Measurements from ENCODE around the gene LMF1.

DNA sequence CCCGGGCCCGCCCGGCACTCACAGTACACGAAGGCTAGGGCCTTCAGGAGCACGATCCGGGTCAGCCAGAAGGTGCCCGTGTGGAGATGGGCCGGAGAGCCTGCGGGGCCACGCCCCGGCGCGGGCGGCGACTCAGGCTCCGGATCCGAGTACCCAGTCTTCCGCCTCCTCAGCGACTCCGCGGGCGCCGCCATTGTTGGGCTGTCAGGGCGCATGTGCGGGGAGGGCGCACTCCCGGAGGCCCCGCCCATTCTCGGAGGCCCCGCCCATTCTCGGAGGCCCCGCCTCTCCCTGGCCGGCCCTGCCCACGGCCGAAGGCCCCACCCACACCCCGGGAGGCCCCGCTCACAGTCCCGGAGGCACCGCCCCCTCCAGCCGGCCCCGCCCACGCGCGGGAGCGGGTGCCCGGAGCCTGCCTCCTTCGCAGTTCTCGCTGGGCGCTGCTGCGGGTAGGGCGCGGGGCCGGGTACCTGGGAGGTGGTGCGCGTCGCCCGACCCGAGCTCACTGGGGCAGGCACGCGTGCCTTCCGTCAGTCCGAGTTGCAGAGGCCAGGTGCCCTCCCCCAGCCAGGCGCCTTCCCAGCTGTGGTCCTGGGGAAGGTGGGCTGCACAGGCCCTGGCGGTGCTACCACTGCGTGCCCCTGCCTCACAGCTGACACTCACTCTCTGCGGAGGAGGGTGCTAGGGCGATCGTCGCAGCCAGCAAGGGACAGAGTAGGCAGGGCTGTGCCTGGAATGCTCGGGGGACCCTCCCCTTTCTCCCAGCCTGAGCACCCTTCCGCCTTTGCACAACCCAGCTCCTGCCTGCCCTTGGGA lies at the start of gene LMF1:
- TF ChIP-seq, protein P1, sequence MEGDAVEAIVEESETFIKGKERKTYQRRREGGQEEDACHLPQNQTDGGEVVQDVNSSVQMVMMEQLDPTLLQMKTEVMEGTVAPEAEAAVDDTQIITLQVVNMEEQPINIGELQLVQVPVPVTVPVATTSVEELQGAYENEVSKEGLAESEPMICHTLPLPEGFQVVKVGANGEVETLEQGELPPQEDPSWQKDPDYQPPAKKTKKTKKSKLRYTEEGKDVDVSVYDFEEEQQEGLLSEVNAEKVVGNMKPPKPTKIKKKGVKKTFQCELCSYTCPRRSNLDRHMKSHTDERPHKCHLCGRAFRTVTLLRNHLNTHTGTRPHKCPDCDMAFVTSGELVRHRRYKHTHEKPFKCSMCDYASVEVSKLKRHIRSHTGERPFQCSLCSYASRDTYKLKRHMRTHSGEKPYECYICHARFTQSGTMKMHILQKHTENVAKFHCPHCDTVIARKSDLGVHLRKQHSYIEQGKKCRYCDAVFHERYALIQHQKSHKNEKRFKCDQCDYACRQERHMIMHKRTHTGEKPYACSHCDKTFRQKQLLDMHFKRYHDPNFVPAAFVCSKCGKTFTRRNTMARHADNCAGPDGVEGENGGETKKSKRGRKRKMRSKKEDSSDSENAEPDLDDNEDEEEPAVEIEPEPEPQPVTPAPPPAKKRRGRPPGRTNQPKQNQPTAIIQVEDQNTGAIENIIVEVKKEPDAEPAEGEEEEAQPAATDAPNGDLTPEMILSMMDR (IDR thresholded peaks at IDR 0.05) = peak in 1 of 4 experiments; percentile 7
- peak; percentile 89 for TF ChIP-seq POLR2AphosphoS5 (IDR thresholded peaks at IDR 0.05)

Data from prostate gland (tissue), 2 donors.